Raji (cell line): Measurements from ENCODE around the gene EEFSEC.

Source experiments
- POLR2A ChIP-seq: IDR thresholded peaks from 2 replicates; pipeline ENCODE4 v1.6.1; 2011; ENCODE audit warnings: low read depth, low read length, control low read depth; ENCODE audit not compliant: insufficient read depth

EEFSEC gene

GRCh38 chr3:128338536-128339330 is 185.5 kb downstream of the EEFSEC start:
- no peak for TF ChIP-seq POLR2A

- TF ChIP-seq POLR2A, result no peak
Observed at GRCh38 chr3:128339491-128340012, 186.3 kb downstream of the EEFSEC start.

- TF ChIP-seq POLR2A, result no peak
Observed at GRCh38 chr3:128340198-128340903, 187.1 kb downstream of the EEFSEC start.

- no peak for TF ChIP-seq POLR2A
Observed at GRCh38 chr3:128340904-128341555, 187.7 kb downstream of the EEFSEC start.

- no peak for TF ChIP-seq POLR2A
Observed at GRCh38 chr3:128341659-128342395, 188.5 kb downstream of the EEFSEC start.

- no peak for TF ChIP-seq POLR2A
Observed at GRCh38 chr3:128342701-128343180, 189.5 kb downstream of the EEFSEC start.

- TF ChIP-seq POLR2A, result no peak
Observed at GRCh38 chr3:128343287-128344051, 190.2 kb downstream of the EEFSEC start.

- no peak for TF ChIP-seq POLR2A
Observed at GRCh38 chr3:128344052-128344735, 190.9 kb downstream of the EEFSEC start.

GRCh38 chr3:128345196-128345595 is 191.9 kb downstream of the EEFSEC start:
- no peak for TF ChIP-seq POLR2A

GRCh38 chr3:128346562-128346961 is 193.3 kb downstream of the EEFSEC start:
- TF ChIP-seq POLR2A, result no peak

- TF ChIP-seq POLR2A, result no peak
Observed at GRCh38 chr3:128347282-128347681, 194.0 kb downstream of the EEFSEC start.

- no peak for TF ChIP-seq POLR2A
Observed at GRCh38 chr3:128348075-128348474, 194.8 kb downstream of the EEFSEC start.

- TF ChIP-seq POLR2A, result no peak
Observed at GRCh38 chr3:128348805-128349531, 195.7 kb downstream of the EEFSEC start.
